Endometrial microvascular endothelial cells (primary cell): Measurements from ENCODE around the gene HSD11B1L. TPM values are rescaled to one million over a fixed set of nuclear protein-coding genes. Genes with fewer than 3 reads are reported as not detected.

Source experiments
- in situ Hi-C: cut with HindIII; loops from 2 replicates; pipeline ENCODE4 v1.10.0; 2017; ENCODE audit warnings: low sequenced_read_pairs, low pct_unique_long_range_greater_than_20kb; ENCODE audit errors: inconsistent ontology term
- total RNA-seq: library from RNA; depleted of rRNA; stranded (reverse); fragments of >200 nt; gene quantifications from one replicate; pipeline ENCODE4 v1.2.3, GENCODE V29; 2015; ENCODE audit errors: inconsistent ontology term

HSD11B1L gene
- total RNA-seq, 1 donor from 2014 or later: 2.6 TPM

- in situ Hi-C loops: no loop called here
Observed at GRCh38 chr19:5665781-5666513, 14.9 kb upstream of the HSD11B1L start.

GRCh38 chr19:5666921-5667610, 13.8 kb upstream of the HSD11B1L start:
- in situ Hi-C loops: no loop called here

DNA sequence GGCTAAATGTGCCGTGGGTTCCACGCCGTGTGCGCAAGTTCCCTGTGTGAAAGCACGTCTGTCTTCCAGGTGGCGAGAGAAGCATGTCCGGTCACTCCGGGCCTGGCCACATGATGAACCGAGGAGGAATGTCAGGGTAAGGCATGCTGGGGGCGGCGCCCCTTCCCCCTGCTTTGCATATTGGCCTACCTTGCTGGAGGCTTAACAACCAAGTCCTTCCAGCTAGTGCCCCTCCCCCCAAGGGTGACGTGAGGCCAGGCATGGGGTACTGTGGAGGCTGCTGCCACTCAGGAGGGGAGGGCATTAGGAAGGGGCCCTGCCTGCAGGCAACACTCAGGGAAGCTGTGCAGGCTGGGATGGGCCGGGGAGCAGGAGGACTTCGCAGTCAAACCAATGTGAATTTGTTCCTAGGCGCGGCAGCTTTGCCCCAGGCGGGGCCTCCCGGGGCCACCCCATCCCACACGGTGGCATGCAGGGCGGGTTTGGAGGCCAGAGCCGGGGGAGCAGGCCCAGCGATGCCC, 13.0 kb upstream of the HSD11B1L start:
- in situ Hi-C loops: no loop called here

DNA sequence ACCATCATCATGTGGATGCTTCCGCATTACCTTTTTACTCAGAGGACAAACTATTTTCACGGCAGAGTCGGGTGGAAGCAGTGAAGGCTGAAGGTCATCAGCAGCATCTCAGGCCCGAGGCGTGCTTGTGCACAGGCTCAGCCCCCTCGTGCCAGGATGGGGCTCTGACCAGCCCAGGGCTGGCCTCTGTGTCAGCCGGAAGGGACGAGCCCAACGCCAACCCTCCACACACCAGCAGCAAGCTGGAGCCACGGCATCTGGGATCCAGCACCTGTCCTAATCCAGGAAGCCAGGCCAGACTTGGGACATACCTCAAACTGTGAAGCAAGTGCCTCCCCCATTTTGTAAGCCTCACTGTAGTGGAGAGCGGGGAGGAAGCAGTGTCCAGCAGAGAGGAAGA, 11.6 kb upstream of the HSD11B1L start:
- in situ Hi-C loops: no loop called here

DNA sequence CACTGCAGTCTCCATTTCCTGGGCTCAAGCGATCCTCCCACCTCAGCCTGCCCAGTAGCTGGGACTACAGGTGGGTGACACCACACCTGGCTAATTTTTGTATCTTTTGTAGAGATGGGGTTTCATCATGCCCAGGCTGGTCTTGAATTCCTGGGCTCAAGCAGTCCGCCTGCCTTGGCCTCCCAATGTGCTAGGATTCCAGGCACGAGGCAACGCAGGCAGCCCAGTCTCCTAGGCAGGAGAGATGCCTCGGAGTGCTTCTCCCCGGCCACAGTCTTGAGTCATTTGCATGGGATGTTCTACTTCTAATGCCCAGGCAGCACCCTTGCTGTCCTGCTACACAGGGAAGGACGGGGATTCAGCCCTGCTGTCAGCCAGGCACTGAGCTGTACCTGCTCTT, 9.2 kb upstream of the HSD11B1L start:
- in situ Hi-C loops: no loop called here

DNA sequence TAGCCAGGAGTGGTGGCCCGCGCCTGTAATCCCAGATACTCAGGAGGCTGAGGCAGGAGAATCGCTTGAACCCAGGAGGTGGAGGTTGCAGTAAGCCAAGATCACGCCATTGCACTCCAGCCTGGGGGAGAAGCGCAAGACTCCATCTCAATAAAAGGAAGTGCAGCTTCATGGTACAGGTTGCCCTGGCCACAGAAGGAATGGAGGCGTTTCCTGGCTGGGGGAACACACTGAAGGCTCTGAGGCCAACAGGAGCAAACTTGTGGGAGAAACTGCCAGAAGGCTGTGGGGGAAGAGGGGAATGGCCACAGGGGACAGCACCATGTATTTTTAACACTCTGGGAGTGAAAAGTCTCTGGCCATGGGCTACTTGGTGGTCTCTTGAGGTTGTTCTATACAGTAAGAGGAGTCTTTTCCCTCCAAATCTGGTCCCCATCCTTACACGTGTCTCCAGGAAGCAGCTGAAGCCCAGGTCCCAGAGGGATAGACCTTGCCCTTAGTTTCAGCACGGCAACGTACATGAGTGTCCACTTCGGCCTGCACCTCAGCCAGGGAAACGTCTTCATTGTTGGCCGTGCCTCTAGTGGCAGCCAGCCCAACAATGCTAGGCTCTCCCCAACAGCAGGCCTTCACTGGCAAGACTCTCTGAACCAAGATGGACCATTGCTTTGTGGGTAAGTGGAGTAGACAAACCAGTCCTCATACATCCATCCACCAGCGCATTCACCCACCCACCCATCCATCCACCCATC, 7.9 kb upstream of the HSD11B1L start:
- in situ Hi-C loops: no loop called here

- in situ Hi-C loops: no loop called here
Observed at GRCh38 chr19:5673752-5674151, 7.1 kb upstream of the HSD11B1L start.

- in situ Hi-C loops: no loop called here
Observed at GRCh38 chr19:5674714-5675113, 6.1 kb upstream of the HSD11B1L start.

GRCh38 chr19:5676105-5676771, 4.6 kb upstream of the HSD11B1L start:
- in situ Hi-C loops: no loop called here

- in situ Hi-C loops: no loop called here
Observed at GRCh38 chr19:5676772-5677105, 4.1 kb upstream of the HSD11B1L start.

DNA sequence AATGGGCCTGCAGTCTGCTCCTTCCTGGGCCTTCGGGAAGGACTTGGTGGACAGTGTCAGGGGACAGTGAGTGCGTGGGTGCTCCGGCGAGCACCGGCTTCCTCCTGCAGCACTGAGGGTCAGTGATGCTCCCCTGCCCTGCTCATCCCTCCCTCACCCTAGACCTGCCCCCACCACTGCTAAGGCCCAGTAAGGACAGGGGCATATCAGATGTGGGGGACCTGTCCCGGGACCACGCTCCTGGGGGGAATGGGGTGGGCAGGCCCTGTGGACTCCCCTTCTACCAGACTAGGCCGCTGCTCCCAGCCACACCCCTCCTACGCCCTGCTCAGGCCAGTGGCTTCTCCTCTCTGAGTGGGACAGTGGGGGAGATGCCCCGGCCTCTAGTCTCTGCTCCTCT, 3.7 kb upstream of the HSD11B1L start:
- in situ Hi-C loops: no loop called here

- in situ Hi-C loops: no loop called here
Observed at GRCh38 chr19:5677580-5677979, 3.2 kb upstream of the HSD11B1L start.

DNA sequence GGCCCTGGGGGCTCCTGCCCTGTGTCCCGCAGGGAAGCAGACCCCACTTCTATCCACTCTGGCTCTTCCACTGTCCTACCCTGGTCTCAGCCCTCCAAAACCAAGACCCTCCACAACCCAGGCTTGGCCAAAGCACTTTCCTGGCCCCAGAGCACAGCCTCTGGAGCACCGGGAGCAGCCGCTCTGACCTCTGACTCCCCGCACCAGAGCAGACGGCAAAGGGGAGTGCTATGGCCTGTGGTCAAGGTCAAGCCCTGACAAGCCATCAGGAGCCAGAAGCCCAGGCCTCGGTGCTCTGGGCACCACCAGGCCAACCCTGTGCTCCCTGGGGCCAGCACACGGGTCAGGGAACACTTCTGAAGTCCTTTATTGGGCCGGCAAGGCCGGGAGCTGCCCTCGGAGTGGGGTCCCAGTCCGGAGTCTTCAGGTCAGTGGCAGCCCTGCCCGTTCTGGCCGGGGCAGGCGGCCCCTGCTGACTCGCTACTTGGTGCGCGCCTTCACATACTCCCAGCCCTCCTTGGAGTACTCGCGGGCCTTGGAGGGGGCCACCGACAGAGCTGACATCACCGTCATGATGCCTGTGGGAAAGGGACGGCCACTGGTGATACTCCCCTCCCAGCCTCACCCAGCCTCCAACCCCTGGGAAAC, 2.6 kb upstream of the HSD11B1L start:
- in situ Hi-C loops: no loop called here

DNA sequence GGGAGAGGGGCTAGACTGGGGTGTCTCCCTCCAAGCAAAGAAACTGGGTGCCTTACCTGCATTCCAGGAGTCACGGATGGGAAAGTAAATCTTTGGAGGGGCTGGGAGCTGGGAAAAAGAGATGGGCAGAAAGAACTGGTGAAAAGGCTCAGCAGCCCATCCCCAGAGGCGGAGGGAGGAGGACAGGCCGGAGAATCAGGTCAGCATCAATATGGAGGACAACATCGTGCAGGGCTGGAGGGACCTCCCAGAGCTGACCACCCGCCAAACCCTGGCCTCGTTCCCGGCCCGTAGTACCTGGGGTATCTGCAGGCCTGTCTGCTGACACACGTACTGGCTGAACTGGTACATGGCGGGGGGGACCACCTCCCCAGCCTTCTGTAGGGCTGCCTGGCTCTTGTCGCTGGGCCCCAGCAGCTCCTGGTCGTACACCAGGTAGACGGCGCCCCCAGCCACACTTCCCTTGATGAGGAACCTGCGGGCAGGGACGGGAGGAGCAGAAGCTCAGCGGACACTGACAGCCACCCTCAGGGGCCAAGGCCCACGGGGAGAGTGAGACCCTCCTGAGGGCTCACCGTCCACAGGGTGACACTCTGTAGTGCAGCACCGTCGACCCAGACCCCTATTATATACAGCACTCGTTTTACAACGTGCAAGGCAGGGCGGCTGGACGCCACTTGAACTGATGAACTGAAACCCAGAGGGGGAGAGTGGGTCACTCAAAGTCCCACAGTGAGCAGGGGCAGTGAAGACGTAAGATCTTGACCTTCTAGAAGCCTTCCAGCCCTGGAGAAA, 1.3 kb upstream of the HSD11B1L start:
- in situ Hi-C loops: no loop called here

GRCh38 chr19:5680084-5680436, 767 bp upstream of the HSD11B1L start:
- in situ Hi-C loops: no loop called here

- in situ Hi-C loops: no loop called here
Observed at GRCh38 chr19:5681391-5682106, 722 bp downstream of the HSD11B1L start.

GRCh38 chr19:5682107-5682482, 1.3 kb downstream of the HSD11B1L start:
- in situ Hi-C loops: no loop called here
